Measurements from ENCODE around the gene GATB. TPM values are rescaled to one million over a fixed set of nuclear protein-coding genes. Genes with fewer than 3 reads are reported as not detected.

GATB gene
- total RNA-seq, 2 experiments from 2014 or later, result 13.1 to 14.0 TPM

DNA sequence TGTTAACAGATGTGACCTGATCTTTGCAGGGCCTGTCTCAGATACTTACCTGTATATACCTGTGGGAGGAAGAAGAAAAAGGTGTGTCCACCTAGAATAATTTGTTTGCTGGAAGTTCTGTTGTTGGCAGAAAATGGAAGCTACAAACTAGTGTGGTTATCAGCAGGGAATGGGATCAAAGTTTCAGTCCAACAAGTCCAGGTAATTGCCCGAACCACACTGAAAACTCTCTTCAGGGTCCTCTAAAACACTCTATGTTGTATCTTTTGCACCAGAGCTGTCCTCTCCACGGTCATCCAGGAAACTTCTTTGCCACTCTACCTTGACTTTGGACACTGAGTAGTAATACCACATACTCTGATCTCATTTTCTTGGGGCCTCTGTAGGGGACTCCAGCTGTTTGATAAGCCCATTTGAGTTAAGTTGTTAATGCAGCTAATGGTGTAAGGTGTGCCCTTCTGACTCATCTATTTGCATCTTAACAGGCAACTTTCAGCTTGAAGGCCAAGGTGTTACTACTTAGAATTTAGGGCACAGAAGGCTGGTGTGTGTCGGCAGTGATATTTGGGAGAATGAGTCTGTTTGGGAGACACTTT, 38.7 kb upstream of the GATB start:
- CTCF ChIA-PET, result interaction anchor here (0.7 kb wide), 1 partner anchor 572 kb away, joined by 3 read pairs; no protein-coding TSS in a partner anchor
- no peaks in the 10 kb centered on the region for H3K4me1 Mint-ChIP-seq
- no peak for DNase-seq
- H3K27me3 Mint-ChIP-seq, result no peaks in the 10 kb centered on the region
- H3K4me3 Mint-ChIP-seq, result no peak overlapping the region
- H3K36me3 Mint-ChIP-seq (ENCODE audit: low read depth), result no peaks in the 10 kb centered on the region
- POLR2A ChIA-PET, result interaction anchor here (0.9 kb wide), 1 partner anchor 39 kb away, joined by 3 read pairs; no protein-coding TSS in a partner anchor
- H3K9me3 Mint-ChIP-seq, result no peaks in the 10 kb centered on the region
- H3K27ac Mint-ChIP-seq, result no peak overlapping the region

DNA sequence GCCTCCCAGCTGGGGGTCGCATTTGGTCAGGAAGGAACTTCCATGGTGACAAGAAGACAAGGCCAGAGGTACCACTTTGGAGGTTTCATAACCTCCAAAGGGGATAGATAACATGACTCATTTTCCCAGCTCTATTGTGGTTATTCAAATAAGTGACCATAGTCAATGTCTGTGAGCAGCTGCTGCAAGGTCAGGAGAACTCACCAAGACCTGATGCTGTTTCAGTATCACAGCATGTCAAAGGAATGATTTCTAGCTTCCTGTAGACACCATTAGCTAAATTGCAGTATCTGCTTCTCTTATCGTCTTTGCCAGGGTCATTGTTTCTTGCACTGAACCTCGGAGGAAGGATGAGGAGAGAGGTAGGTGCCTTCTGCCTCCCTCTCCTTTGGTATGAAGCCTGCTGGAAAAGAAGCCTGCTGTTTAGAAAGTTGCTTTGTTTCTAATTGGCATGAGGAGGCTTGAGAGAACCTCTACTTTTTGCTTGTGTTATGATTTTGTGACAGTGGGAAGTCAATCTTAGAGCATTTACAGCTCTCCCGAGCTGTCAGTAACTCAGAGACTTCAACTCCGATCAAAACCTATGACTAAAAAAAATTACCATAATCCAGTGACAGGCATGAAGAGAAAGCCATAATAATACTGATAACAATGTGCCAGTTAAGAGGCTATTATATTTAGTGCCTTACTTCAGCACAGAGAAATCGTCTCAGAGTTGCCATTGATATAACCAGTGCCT, 38.0 kb upstream of the GATB start:
- ChIA-PET CTCF (no interaction called here), POLR2A (no interaction called here)
- DNase-seq, result no peak
- no peak overlapping the region for H3K4me3 Mint-ChIP-seq
- H3K36me3 Mint-ChIP-seq (ENCODE audit: low read depth), result no peaks in the 10 kb centered on the region
- no peaks in the 10 kb centered on the region for H3K27me3 Mint-ChIP-seq
- no peaks in the 10 kb centered on the region for H3K9me3 Mint-ChIP-seq
- no peak overlapping the region for H3K27ac Mint-ChIP-seq
- H3K4me1 Mint-ChIP-seq, result no peaks in the 10 kb centered on the region

DNA sequence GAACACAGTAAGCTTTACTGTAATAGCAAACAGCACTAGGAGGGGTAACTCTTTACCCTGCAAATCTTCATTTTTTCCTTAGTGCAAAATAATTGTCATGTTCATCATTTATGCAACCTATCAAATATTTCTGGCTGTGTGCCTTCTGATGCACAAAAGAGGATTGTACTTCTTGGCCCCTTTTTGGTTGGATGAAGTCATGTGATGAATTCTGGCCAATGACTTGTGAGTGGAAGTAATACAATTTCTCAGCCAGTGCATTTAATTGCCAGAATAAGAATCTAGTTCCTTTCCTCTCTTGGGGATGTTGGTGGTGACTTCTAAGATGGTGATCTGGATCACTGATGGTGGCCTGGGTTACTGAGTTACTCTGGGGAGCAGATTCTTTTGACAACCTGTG, 37.0 kb upstream of the GATB start:
- Mint-ChIP-seq H3K27me3 (no peaks in the 10 kb centered on the region), H3K27ac (no peak overlapping the region), H3K36me3 (ENCODE audit: low read depth) (no peaks in the 10 kb centered on the region), H3K9me3 (no peaks in the 10 kb centered on the region), H3K4me1 (no peaks in the 10 kb centered on the region), H3K4me3 (no peak overlapping the region)
- ChIA-PET CTCF (no interaction called here), POLR2A (no interaction called here)
- no peak for DNase-seq

DNA sequence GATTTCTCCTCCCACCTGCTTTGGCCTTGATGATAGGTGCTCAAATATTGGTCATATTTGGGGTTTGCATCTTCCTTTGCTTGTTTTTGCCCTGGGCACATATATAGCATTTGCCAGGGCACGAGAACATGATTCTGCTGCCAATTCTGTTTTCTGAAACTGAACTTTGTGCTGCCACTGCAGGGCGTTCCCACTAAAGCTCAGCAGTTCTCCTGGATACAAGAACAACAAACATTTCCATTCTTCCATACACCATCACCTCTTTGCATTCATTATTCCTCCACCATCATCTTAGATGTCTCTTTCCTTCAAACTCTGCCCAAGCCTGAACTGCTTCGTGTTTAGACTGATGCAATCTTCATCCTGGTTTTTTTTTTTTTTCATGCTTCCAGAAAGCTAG, 36.3 kb upstream of the GATB start:
- ChIA-PET POLR2A (no interaction called here), CTCF (no interaction called here)
- DNase-seq, result no peak
- Mint-ChIP-seq H3K27me3 (no peaks in the 10 kb centered on the region), H3K4me1 (no peaks in the 10 kb centered on the region), H3K36me3 (ENCODE audit: low read depth) (no peaks in the 10 kb centered on the region), H3K27ac (no peak overlapping the region), H3K9me3 (no peaks in the 10 kb centered on the region), H3K4me3 (no peak overlapping the region)

DNA sequence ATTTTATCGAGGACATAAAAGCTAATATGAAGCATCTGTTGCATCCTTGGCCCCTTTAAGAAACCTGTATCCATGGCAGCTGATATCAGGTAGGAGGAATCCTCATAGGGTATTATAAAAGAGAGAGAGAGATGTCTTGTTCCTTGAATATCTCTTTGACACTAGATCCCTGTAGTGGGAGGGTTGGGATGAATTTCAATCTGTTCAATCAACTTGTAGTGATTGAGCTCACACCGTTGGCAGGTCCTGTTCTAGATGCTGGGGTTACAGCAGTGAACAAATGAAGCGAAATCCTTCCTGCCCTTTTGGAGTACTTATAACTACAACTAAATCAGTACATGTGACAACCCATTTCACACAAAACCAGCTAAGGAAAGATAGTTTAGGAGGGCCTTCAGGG, 35.3 kb upstream of the GATB start:
- CTCF ChIA-PET, result interaction anchor here (0.6 kb wide), 1 partner anchor 23 kb away, joined by 3 read pairs; no protein-coding TSS in a partner anchor
- H3K27me3 Mint-ChIP-seq, result peaks cover 3% of the 10 kb centered on the region
- no peak overlapping the region for H3K4me3 Mint-ChIP-seq
- H3K4me1 Mint-ChIP-seq, result no peaks in the 10 kb centered on the region
- POLR2A ChIA-PET, result no interaction called here
- no peaks in the 10 kb centered on the region for H3K36me3 Mint-ChIP-seq (ENCODE audit: low read depth)
- no peak for DNase-seq
- H3K9me3 Mint-ChIP-seq, result no peaks in the 10 kb centered on the region
- no peak overlapping the region for H3K27ac Mint-ChIP-seq

DNA sequence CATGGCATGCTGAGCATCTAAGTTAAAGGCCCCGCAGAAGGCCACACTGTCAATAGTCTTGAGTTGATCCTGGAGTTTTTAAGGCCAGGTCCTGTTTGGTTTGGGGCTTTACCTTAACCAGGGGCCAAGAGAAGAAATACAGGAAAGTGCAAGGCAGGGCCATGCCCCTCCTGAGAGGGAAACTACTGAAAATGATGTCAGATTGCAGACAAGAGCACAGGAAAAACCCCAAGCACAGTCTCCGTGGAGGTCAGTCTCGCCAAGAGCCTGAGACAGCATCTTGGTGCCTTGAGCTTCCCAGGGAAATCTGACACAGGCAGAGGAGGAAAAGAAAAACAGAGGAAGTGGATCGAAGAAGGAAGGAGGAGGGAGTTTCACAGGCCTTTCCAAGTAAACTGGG, 32.2 kb upstream of the GATB start:
- Mint-ChIP-seq H3K4me1 (no peaks in the 10 kb centered on the region), H3K27ac (no peak overlapping the region), H3K27me3 (peaks cover 7% of the 10 kb centered on the region), H3K9me3 (no peaks in the 10 kb centered on the region), H3K36me3 (ENCODE audit: low read depth) (no peaks in the 10 kb centered on the region), H3K4me3 (no peak overlapping the region)
- CTCF ChIA-PET, result interaction anchor here (0.7 to 2.0 kb wide), 2 partner anchors 9 to 592 kb away, joined by 4 to 9 read pairs; no protein-coding TSS in a partner anchor
- POLR2A ChIA-PET, result no interaction called here
- no peak for DNase-seq

DNA sequence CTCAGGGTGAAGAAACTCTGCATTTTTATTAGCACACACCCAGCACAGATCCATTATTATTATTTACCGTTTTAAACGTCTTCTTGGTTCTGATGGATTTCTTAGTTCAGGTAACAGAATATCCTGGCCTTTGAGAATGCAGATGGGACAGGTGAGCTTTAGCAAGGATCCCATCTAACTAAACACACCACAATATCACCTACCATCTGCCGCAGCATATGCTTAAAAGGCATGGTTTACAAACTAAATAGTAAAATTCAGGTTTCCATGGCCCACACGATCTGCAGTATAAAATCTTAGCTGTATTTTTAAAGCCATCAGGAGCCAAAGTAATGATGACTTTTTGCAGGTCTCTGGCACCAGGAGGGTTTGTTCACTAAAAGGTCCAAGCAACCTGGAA, 31.7 kb upstream of the GATB start:
- peaks cover 7% of the 10 kb centered on the region for H3K27me3 Mint-ChIP-seq
- ChIA-PET CTCF (interaction anchor here (2.0 kb wide), 1 partner anchor 10 kb away, joined by 9 read pairs; no protein-coding TSS in a partner anchor), POLR2A (no interaction called here)
- no peak overlapping the region for H3K27ac Mint-ChIP-seq
- no peak overlapping the region for H3K4me3 Mint-ChIP-seq
- no peaks in the 10 kb centered on the region for H3K4me1 Mint-ChIP-seq
- no peaks in the 10 kb centered on the region for H3K36me3 Mint-ChIP-seq (ENCODE audit: low read depth)
- no peak for DNase-seq
- no peaks in the 10 kb centered on the region for H3K9me3 Mint-ChIP-seq

DNA sequence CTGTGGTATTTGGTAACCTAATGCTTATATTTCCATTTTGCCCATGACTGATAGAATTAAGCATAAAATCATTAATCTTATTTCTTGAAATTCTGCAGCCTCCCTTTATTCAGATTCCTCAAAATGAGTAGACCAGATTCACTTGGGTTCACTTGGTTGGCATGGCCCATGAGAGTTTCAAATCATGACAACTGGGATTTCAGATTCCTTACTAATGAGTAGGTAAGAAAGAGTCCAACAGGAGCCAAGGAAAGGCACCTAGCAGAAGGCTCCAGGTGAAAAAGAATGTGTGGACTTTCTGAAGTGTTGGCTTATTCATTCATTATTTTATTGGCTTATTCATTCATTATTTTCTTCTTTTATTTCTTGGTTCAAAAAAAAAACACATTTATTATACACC, 27.2 kb upstream of the GATB start:
- H3K27ac Mint-ChIP-seq, result no peak overlapping the region
- no peak overlapping the region for H3K4me3 Mint-ChIP-seq
- POLR2A ChIA-PET, result interaction anchor here (1.1 kb wide), 1 partner anchor 48 kb away, joined by 3 read pairs; no protein-coding TSS in a partner anchor
- no peaks in the 10 kb centered on the region for H3K36me3 Mint-ChIP-seq (ENCODE audit: low read depth)
- H3K4me1 Mint-ChIP-seq, result no peaks in the 10 kb centered on the region
- H3K9me3 Mint-ChIP-seq, result no peaks in the 10 kb centered on the region
- CTCF ChIA-PET, result no interaction called here
- DNase-seq, result no peak
- peaks cover 7% of the 10 kb centered on the region for H3K27me3 Mint-ChIP-seq

DNA sequence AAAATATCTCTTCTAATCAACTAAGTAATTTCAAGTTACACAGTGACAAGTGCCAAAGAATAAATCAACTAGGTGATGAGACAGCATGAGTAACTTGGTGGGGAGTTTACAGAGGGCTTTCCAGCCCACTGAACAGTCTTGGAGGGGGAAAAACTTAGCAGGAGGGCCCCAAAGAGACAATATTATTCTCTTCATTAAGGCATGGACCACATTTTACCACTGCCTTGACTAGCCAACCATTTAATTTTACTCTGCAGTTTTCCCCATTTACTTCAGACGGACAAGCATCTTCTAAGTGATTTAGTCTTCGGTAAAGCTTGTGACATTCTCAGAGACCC, 25.3 kb upstream of the GATB start:
- ChIA-PET CTCF (interaction anchor here (1.7 kb wide), 1 partner anchor 16 kb away, joined by 4 read pairs; no protein-coding TSS in a partner anchor), POLR2A (no interaction called here)
- no peaks in the 10 kb centered on the region for H3K9me3 Mint-ChIP-seq
- peaks cover 7% of the 10 kb centered on the region for H3K27me3 Mint-ChIP-seq
- no peaks in the 10 kb centered on the region for H3K4me1 Mint-ChIP-seq
- H3K27ac Mint-ChIP-seq, result no peak overlapping the region
- no peak for DNase-seq
- H3K4me3 Mint-ChIP-seq, result no peak overlapping the region
- no peaks in the 10 kb centered on the region for H3K36me3 Mint-ChIP-seq (ENCODE audit: low read depth)

DNA sequence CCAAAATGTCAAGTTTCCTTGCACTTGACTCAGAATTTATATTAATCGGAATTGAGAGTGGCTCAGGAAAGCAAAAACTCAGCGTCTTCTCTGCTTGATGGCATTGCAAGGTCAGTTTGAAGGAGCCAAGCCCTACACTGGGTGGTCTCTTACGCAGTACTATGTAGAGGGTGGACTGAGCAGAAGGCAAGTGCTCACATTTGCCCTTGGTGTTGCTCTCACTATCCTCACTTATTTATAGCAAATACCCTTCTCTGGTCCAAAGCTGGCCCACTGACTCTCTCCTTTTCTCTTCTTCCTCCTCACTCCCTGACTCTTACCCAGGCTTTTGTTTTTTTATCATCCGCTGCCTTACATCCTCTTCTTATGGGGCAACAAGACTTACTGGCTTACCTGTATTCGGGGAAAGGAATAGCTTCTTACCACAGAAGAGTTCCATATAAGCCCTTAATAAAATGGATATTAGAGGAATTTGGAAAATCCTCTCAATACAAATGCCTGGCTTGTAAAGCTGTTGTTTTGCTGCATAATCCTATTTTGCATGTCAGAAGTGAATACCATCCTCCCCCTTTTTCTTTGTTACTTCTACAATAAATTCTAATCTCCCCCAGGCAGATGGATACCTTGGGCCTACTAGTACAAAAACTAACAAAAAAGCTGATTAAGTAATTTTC, 24.8 kb upstream of the GATB start:
- Mint-ChIP-seq H3K27me3 (peaks cover 3% of the 10 kb centered on the region), H3K4me3 (no peak overlapping the region), H3K27ac (no peak overlapping the region), H3K36me3 (ENCODE audit: low read depth) (no peaks in the 10 kb centered on the region), H3K9me3 (no peaks in the 10 kb centered on the region), H3K4me1 (no peaks in the 10 kb centered on the region)
- CTCF ChIA-PET, result interaction anchor here (1.7 kb wide), 1 partner anchor 17 kb away, joined by 4 read pairs; no protein-coding TSS in a partner anchor
- POLR2A ChIA-PET, result no interaction called here
- DNase-seq, result no peak

DNA sequence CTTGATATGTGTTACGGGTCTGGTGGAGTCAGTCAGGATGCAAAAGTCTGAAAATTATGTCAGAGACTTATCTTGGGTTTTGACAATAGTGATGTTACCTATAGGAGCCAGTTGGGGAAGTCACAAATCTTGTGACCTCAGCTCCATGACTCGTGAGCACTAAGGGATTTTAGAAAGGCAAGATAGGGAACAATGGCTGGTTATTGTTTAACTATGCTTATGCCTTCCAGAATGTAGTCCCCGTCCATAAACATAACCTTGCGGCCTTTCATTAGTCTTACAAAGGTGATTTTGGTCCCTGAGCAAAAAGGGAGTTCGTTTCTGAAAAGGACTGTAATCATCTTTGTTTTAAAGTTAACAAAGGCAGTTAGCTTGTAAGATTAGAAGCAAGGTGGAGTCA, 23.9 kb upstream of the GATB start:
- no peak overlapping the region for H3K4me3 Mint-ChIP-seq
- CTCF ChIA-PET, result no interaction called here
- POLR2A ChIA-PET, result no interaction called here

DNA sequence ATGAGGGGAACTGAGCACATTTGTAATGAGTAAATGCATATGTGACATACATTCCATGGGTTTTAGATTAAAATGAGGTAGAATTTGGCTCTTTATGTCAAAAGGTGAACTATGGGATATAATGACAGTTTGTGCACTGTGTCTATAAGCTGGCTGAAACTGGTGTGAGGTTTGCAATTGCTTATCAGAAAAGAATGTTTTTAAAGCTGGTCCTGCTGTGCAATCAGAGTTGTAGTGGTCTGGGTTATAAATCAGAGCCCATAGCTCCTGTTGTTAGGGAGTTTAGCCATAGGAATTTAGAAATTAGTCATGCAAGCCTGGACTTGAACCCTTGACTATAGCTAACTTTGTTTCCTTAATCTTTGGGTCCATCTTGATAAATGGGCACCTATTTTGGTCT, 23.1 kb upstream of the GATB start:
- ChIA-PET CTCF (no interaction called here), POLR2A (no interaction called here)
- Mint-ChIP-seq H3K9me3 (no peaks in the 10 kb centered on the region), H3K4me3 (no peak overlapping the region), H3K4me1 (no peaks in the 10 kb centered on the region), H3K27me3 (peaks cover 4% of the 10 kb centered on the region), H3K36me3 (ENCODE audit: low read depth) (no peaks in the 10 kb centered on the region), H3K27ac (no peak overlapping the region)
- DNase-seq, result no peak

More for the DNA sequence above, 23.9 kb upstream of the GATB start:
- H3K27me3 Mint-ChIP-seq, result peaks cover 3% of the 10 kb centered on the region
- no peaks in the 10 kb centered on the region for H3K36me3 Mint-ChIP-seq (ENCODE audit: low read depth)
- no peak overlapping the region for H3K27ac Mint-ChIP-seq
- H3K9me3 Mint-ChIP-seq, result no peaks in the 10 kb centered on the region
- DNase-seq, result no peak
- no peaks in the 10 kb centered on the region for H3K4me1 Mint-ChIP-seq

DNA sequence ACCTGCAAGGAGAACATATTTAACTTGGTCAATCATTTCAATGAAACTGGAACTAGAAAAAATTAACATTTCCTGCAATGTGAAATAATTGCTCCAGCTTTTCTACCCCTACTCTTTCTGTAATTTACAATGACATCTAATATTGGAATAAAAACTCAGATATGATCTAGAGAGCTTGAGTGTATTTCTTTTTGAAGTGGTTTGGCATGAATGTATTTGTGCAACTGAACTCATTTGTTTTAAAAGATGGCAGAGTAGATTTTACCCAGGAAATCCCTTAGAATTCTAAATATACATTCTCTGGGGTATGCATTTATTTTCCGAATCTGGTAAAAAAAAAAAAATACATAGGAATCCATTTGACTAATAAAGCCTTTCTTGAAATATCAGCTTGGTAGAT, 21.5 kb upstream of the GATB start:
- H3K4me3 Mint-ChIP-seq, result no peak overlapping the region
- POLR2A ChIA-PET, result no interaction called here
- H3K36me3 Mint-ChIP-seq (ENCODE audit: low read depth), result no peaks in the 10 kb centered on the region
- CTCF ChIA-PET, result no interaction called here
- H3K27ac Mint-ChIP-seq, result no peak overlapping the region
- H3K4me1 Mint-ChIP-seq, result no peaks in the 10 kb centered on the region
- H3K27me3 Mint-ChIP-seq, result peaks cover 4% of the 10 kb centered on the region
- H3K9me3 Mint-ChIP-seq, result no peaks in the 10 kb centered on the region
- no peak for DNase-seq
